ENCODE measurements around the gene ACY1. TPM values are rescaled to one million over a fixed set of nuclear protein-coding genes. Genes with fewer than 3 reads are reported as not detected.

Gene ACY1
- total RNA-seq, 1 donor from 2014 or later: 20.3 TPM

DNA sequence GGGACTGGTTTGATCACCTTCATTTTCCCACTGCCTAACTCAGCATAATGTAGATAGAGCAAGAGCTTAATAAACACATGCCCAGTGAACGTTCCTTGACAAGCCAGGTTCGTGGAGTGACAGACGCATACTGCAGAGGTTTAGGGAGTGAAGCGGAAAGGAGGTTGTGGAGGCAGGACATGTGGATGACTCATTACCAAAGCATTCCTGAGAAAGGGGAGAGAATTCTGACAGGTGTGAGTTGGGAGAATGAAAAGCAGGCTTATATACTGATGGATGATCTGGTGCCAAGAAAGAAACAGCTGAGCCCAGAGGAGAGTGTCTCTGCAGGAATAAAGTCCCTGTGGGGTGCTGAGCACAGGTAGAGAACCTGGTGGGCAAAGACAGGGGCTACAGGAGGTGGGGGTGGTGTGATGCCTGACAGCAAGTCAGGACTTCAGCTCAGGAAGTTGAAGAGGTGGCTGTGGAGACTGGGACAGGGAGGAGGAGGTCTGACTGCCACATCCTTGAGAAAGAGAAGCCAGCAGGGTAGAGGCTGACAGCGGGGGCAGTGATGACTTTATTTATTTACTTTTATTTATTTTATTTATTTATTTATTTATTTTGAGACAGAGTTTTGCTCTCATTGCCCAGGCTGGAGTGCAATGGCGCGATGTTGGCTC, 14.7 kb downstream of the ACY1 start:
- intact Hi-C loops (cut with DNase I): no loop called here
- no peak for DNase-seq (ENCODE audit: low spot score)

DNA sequence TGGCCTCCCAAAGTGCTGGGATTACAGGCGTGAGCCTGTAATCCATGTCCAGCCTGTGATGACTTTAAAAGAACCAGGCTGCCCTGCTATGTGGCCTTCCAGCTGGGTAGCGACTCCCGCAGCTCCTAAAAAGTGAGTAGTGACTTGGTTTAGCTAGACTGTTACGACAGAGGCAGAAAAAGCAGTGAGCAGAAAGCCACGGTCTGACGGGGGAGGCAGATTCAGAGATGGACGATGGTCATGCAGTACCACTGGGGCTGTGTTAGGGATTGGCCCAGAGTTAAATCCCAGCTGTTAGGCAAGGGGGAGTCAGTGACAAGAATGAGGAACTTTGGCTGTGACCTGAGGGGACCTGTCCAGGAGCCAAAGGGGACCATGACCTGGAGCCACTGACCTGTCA, 15.4 kb downstream of the ACY1 start:
- no peak for DNase-seq (ENCODE audit: low spot score)
- intact Hi-C loops (cut with DNase I): no loop called here

DNA sequence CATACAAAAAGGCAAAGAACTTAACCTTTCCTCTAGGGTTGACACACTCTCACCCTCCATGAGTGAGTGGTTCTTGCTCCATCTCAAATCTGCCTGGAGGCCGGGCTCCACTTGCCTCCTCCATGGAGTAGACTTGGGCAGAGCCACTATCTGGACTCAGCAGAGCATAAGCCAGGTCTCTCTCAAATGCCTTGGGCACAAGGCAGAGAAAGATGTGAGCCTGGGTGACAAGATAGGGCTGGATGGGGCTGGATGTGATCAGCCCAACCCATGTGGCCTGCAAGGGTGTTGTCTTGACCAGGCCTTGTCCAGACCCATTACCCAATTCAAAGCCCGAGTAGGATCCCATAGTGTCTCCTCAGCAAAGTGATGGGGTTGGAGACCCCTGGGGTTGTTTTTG, 16.5 kb downstream of the ACY1 start:
- no peak for DNase-seq (ENCODE audit: low spot score)
- intact Hi-C loops (cut with DNase I): loop anchor here (10.0 kb wide), 2 partner anchors 215 to 335 kb away; no protein-coding TSS in a partner anchor

DNA sequence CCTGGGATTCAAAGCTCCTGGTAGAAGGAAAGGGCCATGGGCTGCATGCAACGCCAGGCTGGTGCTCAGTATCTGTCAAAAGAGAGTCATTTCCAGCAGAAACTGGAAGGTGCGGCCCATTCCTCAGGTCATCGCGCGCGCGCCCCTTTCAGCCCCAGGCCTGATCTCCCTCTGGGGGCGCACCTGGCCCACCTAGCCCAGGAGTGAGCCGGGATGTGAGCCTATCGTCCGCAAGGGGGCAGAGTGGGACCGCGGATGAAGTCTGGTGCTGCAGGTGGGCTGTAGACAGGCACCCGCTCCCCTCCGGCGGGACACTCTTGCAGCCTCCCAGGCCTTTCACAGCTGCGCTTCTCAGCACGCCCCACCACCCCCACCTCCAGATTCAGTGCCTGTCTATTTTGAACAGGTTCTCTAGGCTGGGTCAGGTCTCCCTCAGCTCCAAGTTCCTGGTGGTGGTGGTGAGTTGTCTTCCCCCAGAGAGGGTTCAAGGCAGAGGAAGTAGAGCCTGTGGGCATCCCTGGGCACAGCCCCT, 18.2 kb downstream of the ACY1 start:
- DNase-seq (ENCODE audit: low spot score): peak; percentile 89
- intact Hi-C loops (cut with DNase I): loop anchor here (1.0 to 10.0 kb wide), 3 partner anchors 143 to 333 kb away; no protein-coding TSS in a partner anchor

DNA sequence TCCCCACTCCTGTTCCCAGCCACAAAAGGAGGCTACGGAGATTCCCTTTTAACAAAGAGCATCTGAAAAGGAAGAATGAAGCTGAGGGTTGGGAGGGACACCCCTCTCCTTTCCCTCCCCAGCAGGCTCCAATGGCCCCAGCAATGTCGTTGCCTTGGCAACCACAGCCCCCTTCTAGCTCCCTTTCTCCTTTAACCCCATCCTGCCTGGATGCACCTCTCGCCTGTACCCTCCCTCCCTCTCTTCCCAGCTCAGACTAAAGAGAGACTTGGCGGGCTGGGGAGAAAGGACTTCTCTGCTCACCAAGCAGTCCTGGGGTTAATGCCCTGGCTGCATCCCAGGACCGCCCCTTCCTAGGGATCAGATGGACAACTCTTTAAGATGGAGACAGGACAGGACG, 19.4 kb downstream of the ACY1 start:
- intact Hi-C loops (cut with DNase I): loop anchor here (10.0 kb wide), 2 partner anchors 212 to 332 kb away; no protein-coding TSS in a partner anchor

DNA sequence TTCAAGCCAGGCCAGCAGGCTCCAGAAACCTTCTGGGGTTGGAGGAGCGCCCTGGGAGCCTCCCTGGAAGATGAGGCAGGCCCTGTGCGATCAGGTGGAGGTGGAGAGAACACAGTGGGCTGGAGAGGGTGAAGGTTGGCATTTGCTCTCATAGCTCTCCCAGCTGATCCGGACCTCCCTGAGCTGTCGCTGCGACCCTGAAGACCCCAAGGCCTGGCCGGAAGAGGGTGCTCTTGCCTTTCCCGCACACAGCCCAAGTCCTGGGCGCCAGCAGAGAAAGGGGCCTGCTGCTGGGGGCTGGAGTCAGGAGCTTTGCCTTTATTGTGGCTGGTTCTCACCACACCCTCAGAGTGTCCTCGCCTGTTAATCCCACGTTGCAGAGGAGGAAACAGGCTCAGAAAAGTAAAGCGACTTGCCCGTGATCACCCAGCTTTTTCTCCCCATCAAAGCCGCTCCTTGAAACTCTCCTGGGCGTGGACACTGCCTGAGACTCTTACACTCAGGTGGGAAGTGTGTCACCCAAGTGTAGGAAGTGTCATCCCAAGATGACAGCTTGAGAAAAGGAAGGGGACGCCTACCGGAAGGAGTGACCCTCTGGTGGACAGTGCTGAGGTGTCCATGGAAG, 20.9 kb downstream of the ACY1 start:
- DNase-seq (ENCODE audit: low spot score): no peak
- intact Hi-C loops (cut with DNase I): loop anchor here (1.0 to 10.0 kb wide), 4 partner anchors 49 to 331 kb away; no protein-coding TSS in a partner anchor

More for the DNA sequence above, 19.4 kb downstream of the ACY1 start:
- DNase-seq (ENCODE audit: low spot score): no peak

DNA sequence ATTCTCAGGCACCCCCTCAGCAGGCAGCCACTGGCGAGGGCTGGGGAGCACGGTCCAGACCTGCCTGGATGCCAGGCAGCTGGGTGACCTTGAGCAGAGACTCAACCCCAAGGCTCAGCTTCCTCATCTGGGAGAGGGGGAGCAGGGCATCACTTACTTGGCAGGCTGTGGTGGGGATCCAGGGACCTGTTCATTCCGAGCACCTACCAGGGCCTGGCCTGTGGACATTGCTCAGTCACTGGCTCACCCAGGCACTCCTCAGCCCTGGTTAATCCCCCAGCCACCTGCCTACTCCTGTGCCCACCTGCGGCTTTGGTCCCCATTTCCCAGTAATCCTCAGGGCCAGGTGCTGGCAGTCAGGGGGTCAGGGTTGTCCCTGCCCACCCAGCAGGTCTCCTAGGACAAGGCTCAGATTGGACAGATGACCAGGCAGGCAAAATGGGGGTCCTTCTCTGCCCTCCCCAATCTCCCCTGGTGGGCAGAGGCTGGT, 21.6 kb downstream of the ACY1 start:
- intact Hi-C loops (cut with DNase I): loop anchor here (1.0 to 10.0 kb wide), 5 partner anchors 48 to 330 kb away; no protein-coding TSS in a partner anchor
- no peak for DNase-seq (ENCODE audit: low spot score)

DNA sequence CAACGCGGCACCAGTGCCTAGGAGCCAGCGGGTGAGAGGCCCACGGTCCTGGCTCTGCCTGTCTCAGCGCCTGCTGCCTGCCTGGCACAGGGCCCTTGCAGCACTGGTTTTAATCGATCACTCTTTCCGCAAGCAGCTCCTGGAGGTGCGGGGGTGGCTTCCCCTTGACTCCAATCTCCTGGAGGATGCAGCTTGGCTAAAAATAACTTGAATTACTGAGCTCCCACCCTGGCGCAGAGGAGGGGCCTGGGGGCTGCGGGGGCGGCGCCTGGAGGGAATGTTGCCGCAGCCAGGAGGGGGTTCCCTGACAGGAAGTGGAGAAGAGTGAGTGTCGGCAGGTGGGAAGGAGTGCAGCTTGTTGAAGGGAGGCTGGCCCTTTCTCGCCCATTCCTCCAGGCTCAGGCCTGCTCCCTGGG, 22.2 kb downstream of the ACY1 start:
- intact Hi-C loops (cut with DNase I): loop anchor here (1.0 to 10.0 kb wide), 3 partner anchors 103 to 329 kb away; no protein-coding TSS in a partner anchor
- DNase-seq (ENCODE audit: low spot score): no peak

DNA sequence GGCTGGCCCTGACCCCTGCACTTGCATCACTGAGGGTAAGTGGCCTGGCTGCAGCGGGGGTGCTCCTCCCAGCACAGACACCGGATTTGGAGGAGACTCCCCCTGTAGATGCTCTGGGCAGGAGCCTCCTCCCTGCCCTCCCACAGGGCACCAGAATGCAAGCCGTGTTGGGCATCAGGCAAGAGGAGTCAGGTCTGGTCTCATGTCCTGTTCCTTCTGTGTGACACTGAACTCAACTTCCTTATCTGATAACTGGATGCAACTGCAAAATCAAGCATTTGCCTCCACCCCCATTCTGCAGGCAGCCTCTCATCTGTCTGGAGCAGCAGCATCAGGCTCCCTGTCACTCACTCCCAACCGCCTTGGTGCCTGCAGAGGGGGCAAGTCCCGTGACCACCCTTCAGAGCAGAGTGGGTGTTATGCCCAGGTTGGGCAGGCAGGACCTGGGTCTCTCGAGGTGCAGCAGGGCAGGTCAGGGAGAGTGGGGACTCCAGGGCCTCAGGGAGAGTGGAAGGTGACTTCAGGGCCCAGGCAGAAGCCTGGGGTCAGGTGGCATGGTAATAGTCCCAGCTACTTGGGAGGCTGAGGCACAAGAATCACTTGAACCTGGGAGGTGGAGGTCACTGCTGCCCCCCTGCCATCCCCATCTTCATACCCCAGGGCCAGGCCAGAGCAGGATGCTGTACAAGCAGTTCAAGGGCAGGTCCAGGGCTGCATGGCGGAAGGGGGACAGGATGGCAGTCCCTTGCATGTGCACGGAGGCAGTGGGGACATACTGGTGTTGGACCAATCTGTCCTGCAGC, 22.9 kb downstream of the ACY1 start:
- intact Hi-C loops (cut with DNase I): loop anchor here (10.0 kb wide), 2 partner anchors 209 to 329 kb away; no protein-coding TSS in a partner anchor

DNA sequence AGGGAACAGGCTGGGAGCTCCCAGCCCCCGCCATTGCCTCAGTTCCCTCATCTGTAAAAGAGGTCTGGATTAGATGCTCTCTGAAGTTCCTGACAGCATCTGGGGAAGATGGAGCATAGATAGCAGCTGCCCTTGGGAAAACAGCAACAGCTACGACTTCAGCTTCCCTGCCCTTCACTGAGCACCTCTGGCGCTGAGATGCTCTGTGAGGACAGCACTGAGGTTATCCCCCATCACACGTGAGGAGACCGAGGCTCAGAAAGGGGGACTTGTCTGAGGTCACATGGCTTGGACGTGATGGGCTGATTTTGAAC, 23.4 kb downstream of the ACY1 start:
- DNase-seq (ENCODE audit: low spot score): no peak
- intact Hi-C loops (cut with DNase I): loop anchor here (10.0 kb wide), 2 partner anchors 208 to 328 kb away; no protein-coding TSS in a partner anchor

More for the DNA sequence above, 22.9 kb downstream of the ACY1 start:
- DNase-seq (ENCODE audit: low spot score): no peak

DNA sequence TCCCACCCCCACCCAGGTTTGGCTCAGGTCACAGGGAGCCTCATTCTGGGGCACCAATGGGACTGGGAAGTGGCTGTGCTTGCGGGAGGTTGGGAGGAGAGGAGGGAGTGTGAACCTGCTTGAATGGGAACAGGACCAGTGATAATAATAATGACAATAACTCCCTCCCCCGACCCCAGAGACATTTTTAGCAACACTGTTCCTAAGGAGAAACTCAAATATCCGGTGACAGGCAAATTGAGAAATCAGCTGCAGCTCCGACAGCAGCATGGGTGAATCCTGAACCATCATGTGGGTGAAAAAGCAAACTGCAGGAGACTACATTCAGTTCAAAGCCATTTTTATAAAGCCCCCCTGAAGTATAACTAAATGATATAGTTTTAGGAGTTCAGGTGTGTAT, 24.0 kb downstream of the ACY1 start:
- DNase-seq (ENCODE audit: low spot score): no peak
- intact Hi-C loops (cut with DNase I): loop anchor here (10.0 kb wide), 2 partner anchors 208 to 328 kb away; no protein-coding TSS in a partner anchor

DNA sequence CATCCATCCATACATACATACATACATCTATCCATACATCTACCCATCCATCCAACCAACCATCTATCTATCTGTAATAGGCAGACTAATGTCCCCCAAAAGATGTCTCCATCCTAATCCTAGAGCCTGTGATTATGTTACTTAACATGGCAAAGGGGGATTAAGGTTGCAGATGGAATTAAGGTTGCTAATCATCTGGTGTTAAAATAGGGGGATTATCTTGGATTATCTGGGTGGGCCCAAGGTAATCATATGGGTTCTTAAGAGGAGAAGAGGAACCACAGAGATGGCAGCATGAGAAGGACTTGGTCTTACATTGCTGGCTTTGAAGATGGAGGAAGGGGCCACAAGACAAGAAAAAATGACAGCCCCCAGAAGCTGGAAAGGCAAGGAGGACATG, 27.1 kb downstream of the ACY1 start:
- intact Hi-C loops (cut with DNase I): no loop called here
- no peak for DNase-seq (ENCODE audit: low spot score)

DNA sequence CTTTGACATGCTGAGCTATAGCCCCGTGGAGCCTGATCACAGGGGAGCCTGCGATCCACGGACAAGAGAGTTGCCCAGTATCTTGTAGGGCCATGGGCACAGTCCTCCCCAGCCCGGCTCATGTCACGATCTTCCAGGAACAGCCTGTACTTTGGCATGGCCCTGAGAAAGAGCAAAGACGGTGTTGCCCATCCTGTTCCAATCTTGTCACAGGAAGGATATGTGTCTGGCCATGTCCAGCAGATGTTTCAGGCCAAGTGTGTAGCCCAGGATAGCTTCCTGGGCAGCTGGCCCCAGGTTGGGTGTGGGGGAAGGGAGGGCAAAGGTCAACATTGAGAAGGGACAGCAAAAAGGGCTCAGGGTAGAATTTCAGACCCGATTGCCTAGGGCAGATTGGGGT, 29.4 kb downstream of the ACY1 start:
- DNase-seq (ENCODE audit: low spot score): no peak
- intact Hi-C loops (cut with DNase I): no loop called here

DNA sequence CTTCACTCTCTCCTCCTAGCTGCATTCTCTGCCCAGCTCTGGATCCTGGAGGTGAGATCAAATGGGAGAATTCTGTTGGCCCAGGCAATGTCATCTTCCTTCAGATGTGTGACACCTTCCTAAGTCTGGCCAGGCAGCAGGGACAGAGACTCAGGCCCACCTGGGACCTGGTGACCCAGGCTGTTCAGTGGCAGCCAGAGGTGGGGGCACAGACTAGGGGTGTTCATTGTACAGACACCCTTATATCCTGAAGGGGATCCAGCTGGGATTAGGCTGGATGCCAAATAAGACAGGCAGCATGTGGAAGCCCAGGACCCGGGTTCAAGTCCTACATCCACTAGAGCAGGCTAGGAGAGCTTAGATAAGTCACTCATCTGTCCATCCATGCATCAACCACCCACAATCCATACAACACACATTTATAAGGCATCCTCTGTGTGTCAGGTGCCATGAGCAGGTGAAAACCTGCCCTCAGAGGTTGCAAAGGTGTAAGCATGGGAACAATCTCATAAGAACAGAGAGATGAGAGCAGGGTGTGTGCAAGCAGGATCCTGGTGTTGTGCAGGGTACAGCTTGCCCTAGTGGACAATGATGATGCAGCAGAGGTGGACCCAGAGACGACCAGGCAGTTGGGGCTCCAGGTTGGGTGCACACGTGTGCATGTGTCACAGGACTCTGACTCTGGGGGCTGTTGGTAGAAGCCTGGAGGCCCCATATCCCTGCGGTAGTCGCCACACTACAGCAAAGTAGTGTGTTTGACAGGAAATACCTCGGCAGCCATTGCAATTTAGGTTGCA, 30.7 kb downstream of the ACY1 start:
- intact Hi-C loops (cut with DNase I): no loop called here
- no peak for DNase-seq (ENCODE audit: low spot score)

DNA sequence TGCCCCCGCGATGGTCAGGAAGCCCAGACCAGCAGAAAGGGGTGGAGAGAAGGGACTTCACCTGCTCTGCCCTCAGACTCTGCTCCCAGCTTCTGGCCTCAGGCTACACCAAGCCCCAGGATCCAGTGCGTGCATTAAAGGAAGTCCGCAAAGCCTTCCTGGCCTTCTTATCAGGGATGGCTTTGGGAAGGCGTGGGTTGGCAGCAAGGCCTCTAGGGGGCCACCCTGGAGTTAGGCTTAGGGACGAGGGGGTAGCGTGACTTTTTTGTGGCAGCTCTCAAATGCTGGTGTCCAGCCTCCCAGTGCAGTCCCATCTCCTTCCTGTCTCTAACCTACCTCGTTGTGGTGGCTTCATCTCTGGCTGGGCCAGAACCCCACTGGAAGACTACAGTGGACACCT, 31.3 kb downstream of the ACY1 start:
- DNase-seq (ENCODE audit: low spot score): no peak
- intact Hi-C loops (cut with DNase I): no loop called here

DNA sequence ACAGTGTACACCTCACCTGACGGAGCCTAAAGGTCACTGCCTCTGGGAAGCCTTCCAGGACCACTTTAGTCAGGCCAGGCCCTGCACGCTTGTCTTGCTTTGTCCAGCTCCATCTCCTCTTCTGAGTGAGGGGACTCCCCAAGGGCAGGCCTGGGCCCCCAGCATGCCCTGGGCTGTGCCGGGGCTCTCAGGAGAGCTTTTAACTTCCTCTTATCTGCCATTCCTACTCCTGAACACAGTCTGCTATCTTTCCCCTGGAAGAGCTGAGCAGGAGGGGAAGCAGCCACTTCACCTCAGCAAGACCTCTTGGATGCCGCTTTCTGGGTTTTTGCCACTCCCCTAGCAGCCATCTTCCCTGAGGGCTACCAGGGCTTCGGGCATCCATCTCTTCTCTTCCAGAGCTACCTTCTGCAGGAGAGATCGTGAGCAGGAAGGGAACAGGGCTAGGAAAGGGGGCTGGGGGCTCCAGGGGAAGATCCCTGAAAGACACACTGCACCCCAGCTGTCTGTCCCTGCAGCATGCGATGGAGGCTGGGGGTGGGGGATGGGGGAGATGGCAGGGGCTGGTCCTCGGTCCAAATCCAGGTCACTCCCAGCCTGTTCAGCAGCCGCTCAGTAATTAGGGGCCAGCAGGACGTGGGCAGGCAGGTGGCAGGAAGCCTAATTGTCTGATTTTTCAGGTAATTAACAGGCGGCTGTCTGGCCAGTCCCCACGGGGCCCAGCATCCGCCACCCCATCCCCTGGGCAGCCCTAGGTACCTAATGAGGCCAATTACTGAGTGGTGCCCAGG, 32.3 kb downstream of the ACY1 start:
- intact Hi-C loops (cut with DNase I): no loop called here
- DNase-seq (ENCODE audit: low spot score): no peak

DNA sequence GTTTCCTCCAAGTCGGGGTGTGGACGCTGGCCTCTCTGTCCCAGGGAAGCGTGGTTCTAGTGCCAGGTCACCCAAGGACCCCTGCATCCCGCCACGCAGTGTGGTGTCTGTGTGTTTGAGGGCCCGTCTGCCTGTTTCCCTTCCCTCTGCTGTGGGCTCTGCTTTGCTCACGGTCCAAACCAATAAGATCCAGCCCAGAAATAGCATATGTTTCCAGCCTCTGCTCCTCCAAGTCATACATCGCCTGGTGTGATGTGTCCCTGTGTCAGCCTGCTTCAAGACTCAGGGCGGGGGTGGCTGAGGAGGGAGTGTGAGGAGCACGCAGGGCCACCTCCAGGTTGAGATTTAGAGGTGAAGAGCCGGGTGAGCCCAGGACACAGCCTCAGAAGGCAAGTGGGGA, 34.3 kb downstream of the ACY1 start:
- no peak for DNase-seq (ENCODE audit: low spot score)
- intact Hi-C loops (cut with DNase I): no loop called here

DNA sequence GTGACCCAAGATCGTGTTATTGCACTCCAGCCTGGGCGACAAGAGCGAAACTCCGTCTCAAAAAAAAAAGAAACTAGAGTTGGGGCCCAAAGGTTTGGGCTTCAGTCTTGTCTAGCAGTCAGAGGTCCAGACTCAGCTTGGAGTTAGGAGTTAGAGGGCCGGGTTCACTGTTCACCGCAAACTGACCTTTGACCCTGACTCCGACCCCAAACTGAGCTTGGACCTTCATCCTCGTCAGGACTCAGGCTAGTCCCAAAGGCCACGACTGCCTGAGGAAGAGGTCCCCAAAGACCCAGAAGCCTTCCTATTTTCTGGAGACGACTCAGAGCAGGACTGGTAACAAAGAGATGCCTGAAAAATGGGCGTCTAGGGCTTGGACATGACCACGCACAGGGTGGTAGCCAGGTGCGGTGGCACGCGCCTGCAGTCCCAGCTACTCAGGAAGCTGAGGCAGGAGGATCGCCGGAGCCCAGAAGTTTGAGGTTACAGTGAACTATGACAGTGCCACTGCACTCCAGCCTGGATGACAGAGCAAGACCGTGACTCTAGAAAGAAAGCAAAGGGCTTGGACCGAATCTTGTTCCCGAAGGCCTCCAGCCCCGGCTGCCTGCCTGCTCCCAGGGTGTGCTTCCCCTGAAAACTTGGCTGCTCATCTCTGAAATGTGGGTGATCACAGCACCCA, 35.1 kb downstream of the ACY1 start:
- DNase-seq (ENCODE audit: low spot score): no peak
- intact Hi-C loops (cut with DNase I): no loop called here
